ENCODE results near the gene CATSPERB.

The CATSPERB gene

DNA sequence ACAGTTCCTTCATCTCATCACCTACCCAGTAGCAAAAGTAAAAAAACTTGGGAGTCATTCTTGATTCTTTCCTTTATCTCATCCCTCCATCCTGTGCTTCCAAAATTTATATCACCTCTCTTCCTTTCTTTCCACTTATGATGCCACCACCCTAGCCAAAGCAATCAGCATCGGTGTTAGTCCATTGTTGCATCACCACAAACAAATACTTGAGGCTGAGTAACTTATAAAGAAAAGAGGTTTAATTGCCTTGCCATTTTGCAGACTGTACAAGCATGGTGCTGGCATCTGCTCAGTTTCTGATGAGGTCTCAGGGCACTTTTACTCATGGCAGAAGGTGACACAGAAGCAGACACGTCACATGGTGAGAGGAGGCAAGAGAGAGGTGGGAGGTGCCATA, 19.8 kb upstream of the CATSPERB start:
- no peak overlapping the region for H3K9ac ChIP-seq (ENCODE audit: low read length)
- no peaks in the 10 kb centered on the region for H3K79me2 ChIP-seq (ENCODE audit: control insufficient read depth, insufficient read depth, low read length)
- H3K36me3 ChIP-seq (ENCODE audit: control insufficient read depth, insufficient read depth, low read length): no peaks in the 10 kb centered on the region
- no CpG with 5 or more reads among the region's 2 CpGs for WGBS (ENCODE audit: extremely low coverage, insufficient coverage, low lambda C conversion rate)
- no peak overlapping the region for H2BK5ac ChIP-seq (ENCODE audit: low read length)
- no peak overlapping the region for H2AK5ac ChIP-seq (ENCODE audit: low read length)
- H3K18ac ChIP-seq (ENCODE audit: low read length): no peak overlapping the region
- H3K79me1 ChIP-seq (ENCODE audit: low read length): no peaks in the 10 kb centered on the region
- H3K4ac ChIP-seq (ENCODE audit: low read depth, low read length): no peak overlapping the region
- no peak overlapping the region for H3K27ac ChIP-seq (ENCODE audit: low read depth, low read length)
- no peak overlapping the region for H3K56ac ChIP-seq (ENCODE audit: low read length)
- no peak overlapping the region for H2BK15ac ChIP-seq (replicated peaks; ENCODE audit: low read depth)
- no peak overlapping the region for H2BK120ac ChIP-seq (ENCODE audit: low read depth, low read length)
- no peaks in the 10 kb centered on the region for H3K27me3 ChIP-seq (ENCODE audit: insufficient read depth, low read length, poor library complexity)
- no peak overlapping the region for H3K23ac ChIP-seq (ENCODE audit: low read length)
- H3K4me2 ChIP-seq (ENCODE audit: low read length): no peak overlapping the region
- H3K4me1 ChIP-seq (ENCODE audit: control insufficient read depth, low read depth, low read length): peaks cover 3% of the 10 kb centered on the region
- H3K4me3 ChIP-seq (ENCODE audit: low read length): no peak overlapping the region
- no peak overlapping the region for H4K8ac ChIP-seq (ENCODE audit: low read depth, low read length)
- H4K5ac ChIP-seq (ENCODE audit: low read length): no peak overlapping the region
- DNase-seq: no peak

DNA sequence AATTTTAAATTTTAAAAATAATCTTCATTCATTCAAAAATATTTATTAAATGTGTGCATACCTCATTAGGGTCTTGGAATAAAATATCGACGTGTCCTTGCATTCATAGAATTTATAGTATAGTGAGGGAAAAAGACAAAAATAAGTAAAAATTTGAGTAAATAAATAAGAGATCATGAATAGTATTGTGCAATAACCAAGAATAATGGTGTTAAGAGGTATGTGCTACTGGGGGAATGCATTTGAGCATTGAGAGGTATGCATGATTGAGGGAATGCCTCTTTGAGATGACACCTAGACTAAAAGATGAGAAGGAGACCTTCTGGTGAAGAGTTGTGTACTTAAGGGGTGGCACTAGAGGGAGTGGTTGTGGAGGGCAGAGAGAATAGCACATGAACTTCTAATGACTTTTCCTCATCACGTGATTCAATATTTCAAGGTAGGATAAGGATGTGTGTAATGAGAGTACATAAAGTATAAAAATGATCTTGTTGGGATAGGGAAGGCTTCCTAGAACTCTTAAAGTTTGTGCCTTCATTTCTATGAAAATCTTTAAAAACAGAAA, 18.8 kb upstream of the CATSPERB start:
- no peak overlapping the region for H4K5ac ChIP-seq (ENCODE audit: low read length)
- no peak overlapping the region for H2AK5ac ChIP-seq (ENCODE audit: low read length)
- H3K4me2 ChIP-seq (ENCODE audit: low read length): no peak overlapping the region
- no peak overlapping the region for H3K4ac ChIP-seq (ENCODE audit: low read depth, low read length)
- no peak overlapping the region for H3K27ac ChIP-seq (ENCODE audit: low read depth, low read length)
- H3K79me2 ChIP-seq (ENCODE audit: control insufficient read depth, insufficient read depth, low read length): no peaks in the 10 kb centered on the region
- 100% methylated on average over 2 of the region's 3 CpGs for WGBS (ENCODE audit: extremely low coverage, insufficient coverage, low lambda C conversion rate)
- H2BK5ac ChIP-seq (ENCODE audit: low read length): no peak overlapping the region
- H3K18ac ChIP-seq (ENCODE audit: low read length): no peak overlapping the region
- no peak for DNase-seq
- no peak overlapping the region for H3K9ac ChIP-seq (ENCODE audit: low read length)
- no peak overlapping the region for H2BK120ac ChIP-seq (ENCODE audit: low read depth, low read length)
- peaks cover 3% of the 10 kb centered on the region for H3K4me1 ChIP-seq (ENCODE audit: control insufficient read depth, low read depth, low read length)
- no peak overlapping the region for H4K8ac ChIP-seq (ENCODE audit: low read depth, low read length)
- no peak overlapping the region for H3K23ac ChIP-seq (ENCODE audit: low read length)
- no peaks in the 10 kb centered on the region for H3K27me3 ChIP-seq (ENCODE audit: insufficient read depth, low read length, poor library complexity)
- no peaks in the 10 kb centered on the region for H3K36me3 ChIP-seq (ENCODE audit: control insufficient read depth, insufficient read depth, low read length)
- no peak overlapping the region for H3K56ac ChIP-seq (ENCODE audit: low read length)
- no peaks in the 10 kb centered on the region for H3K79me1 ChIP-seq (ENCODE audit: low read length)
- no peak overlapping the region for H2BK15ac ChIP-seq (replicated peaks; ENCODE audit: low read depth)
- H3K4me3 ChIP-seq (ENCODE audit: low read length): no peak overlapping the region

GRCh38 chr14:91749868-91750267, 18.0 kb upstream of the CATSPERB start:
- Histone ChIP-seq H3K9ac (ENCODE audit: low read length) (no peak overlapping the region), H3K4me2 (ENCODE audit: low read length) (no peak overlapping the region), H3K36me3 (ENCODE audit: control insufficient read depth, insufficient read depth, low read length) (no peaks in the 10 kb centered on the region), H4K8ac (ENCODE audit: low read depth, low read length) (no peak overlapping the region), H3K79me1 (ENCODE audit: low read length) (no peaks in the 10 kb centered on the region), H2BK120ac (ENCODE audit: low read depth, low read length) (no peak overlapping the region), H3K27me3 (ENCODE audit: insufficient read depth, low read length, poor library complexity) (no peaks in the 10 kb centered on the region), H2BK5ac (ENCODE audit: low read length) (no peak overlapping the region), H3K79me2 (ENCODE audit: control insufficient read depth, insufficient read depth, low read length) (no peaks in the 10 kb centered on the region), H4K5ac (ENCODE audit: low read length) (no peak overlapping the region), H3K4ac (ENCODE audit: low read depth, low read length) (no peak overlapping the region), H3K23ac (ENCODE audit: low read length) (no peak overlapping the region), H3K4me3 (ENCODE audit: low read length) (no peak overlapping the region), H2AK5ac (ENCODE audit: low read length) (no peak overlapping the region), H3K27ac (ENCODE audit: low read depth, low read length) (no peak overlapping the region), H3K4me1 (ENCODE audit: control insufficient read depth, low read depth, low read length) (peaks cover 3% of the 10 kb centered on the region), H2BK15ac (replicated peaks; ENCODE audit: low read depth) (no peak overlapping the region), H3K18ac (ENCODE audit: low read length) (no peak overlapping the region), H3K56ac (ENCODE audit: low read length) (no peak overlapping the region)
- no peak for DNase-seq
- WGBS (ENCODE audit: extremely low coverage, insufficient coverage, low lambda C conversion rate): no CpG with 5 or more reads among the region's 2 CpGs

DNA sequence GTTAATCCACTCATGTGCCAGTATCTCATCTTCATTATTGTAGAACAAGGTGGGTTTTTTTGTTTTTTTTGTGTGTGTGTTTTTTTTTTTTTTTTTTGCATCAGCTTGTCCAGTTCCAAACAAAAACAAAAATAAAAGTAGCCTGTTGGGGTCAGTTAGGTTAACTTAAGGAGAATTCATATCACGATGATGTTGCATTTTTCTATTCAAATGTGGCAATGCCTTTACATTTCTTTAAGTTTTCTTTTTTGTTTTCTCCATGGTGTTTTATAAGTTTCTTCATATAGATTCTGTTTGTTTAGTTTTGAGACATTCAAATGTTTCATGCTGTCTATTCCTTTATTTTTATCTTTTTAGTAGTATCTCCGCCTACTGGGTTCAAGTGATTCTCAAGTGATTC, 16.2 kb upstream of the CATSPERB start:
- Histone ChIP-seq H3K4me1 (ENCODE audit: control insufficient read depth, low read depth, low read length) (no peaks in the 10 kb centered on the region), H4K8ac (ENCODE audit: low read depth, low read length) (no peak overlapping the region), H2BK5ac (ENCODE audit: low read length) (no peak overlapping the region), H3K23ac (ENCODE audit: low read length) (no peak overlapping the region), H4K5ac (ENCODE audit: low read length) (no peak overlapping the region), H3K4ac (ENCODE audit: low read depth, low read length) (no peak overlapping the region), H3K56ac (ENCODE audit: low read length) (no peak overlapping the region), H3K79me2 (ENCODE audit: control insufficient read depth, insufficient read depth, low read length) (no peaks in the 10 kb centered on the region), H2BK15ac (replicated peaks; ENCODE audit: low read depth) (no peak overlapping the region), H2AK5ac (ENCODE audit: low read length) (no peak overlapping the region), H3K9ac (ENCODE audit: low read length) (no peak overlapping the region), H3K36me3 (ENCODE audit: control insufficient read depth, insufficient read depth, low read length) (no peaks in the 10 kb centered on the region), H3K27me3 (ENCODE audit: insufficient read depth, low read length, poor library complexity) (no peaks in the 10 kb centered on the region), H3K27ac (ENCODE audit: low read depth, low read length) (no peak overlapping the region), H2BK120ac (ENCODE audit: low read depth, low read length) (no peak overlapping the region), H3K79me1 (ENCODE audit: low read length) (no peaks in the 10 kb centered on the region), H3K4me2 (ENCODE audit: low read length) (no peak overlapping the region), H3K4me3 (ENCODE audit: low read length) (no peak overlapping the region), H3K18ac (ENCODE audit: low read length) (no peak overlapping the region)
- no CpG with 5 or more reads among the region's 2 CpGs for WGBS (ENCODE audit: extremely low coverage, insufficient coverage, low lambda C conversion rate)
- no peak for DNase-seq

DNA sequence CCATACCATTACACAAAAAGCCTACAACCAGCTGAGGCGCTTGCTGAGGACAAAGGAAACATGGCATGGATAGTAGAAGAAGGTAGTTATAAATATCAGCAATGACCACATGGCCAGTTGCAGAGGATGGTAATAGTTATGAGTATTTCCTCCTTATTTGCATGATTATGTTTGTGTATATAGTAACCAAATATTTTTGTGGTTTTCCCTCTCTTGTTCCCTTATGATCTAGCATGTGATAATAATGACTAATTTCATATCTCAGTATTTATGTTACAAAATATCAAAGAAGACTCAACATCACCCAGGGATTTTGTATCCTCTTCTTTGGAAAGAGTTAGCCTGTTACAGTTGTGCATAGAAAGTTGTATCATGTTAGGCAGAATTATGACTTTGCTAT, 13.5 kb upstream of the CATSPERB start:
- H3K27me3 ChIP-seq (ENCODE audit: insufficient read depth, low read length, poor library complexity): no peaks in the 10 kb centered on the region
- H4K8ac ChIP-seq (ENCODE audit: low read depth, low read length): no peak overlapping the region
- WGBS (ENCODE audit: extremely low coverage, insufficient coverage, low lambda C conversion rate): no CpG with 5 or more reads among the region's 1 CpG
- no peak overlapping the region for H3K27ac ChIP-seq (ENCODE audit: low read depth, low read length)
- H3K4me1 ChIP-seq (ENCODE audit: control insufficient read depth, low read depth, low read length): no peaks in the 10 kb centered on the region
- DNase-seq: no peak
- no peak overlapping the region for H2BK5ac ChIP-seq (ENCODE audit: low read length)
- H3K4me3 ChIP-seq (ENCODE audit: low read length): no peak overlapping the region
- H3K9ac ChIP-seq (ENCODE audit: low read length): no peak overlapping the region
- no peaks in the 10 kb centered on the region for H3K36me3 ChIP-seq (ENCODE audit: control insufficient read depth, insufficient read depth, low read length)
- no peak overlapping the region for H2BK15ac ChIP-seq (replicated peaks; ENCODE audit: low read depth)
- no peak overlapping the region for H3K18ac ChIP-seq (ENCODE audit: low read length)
- H2BK120ac ChIP-seq (ENCODE audit: low read depth, low read length): no peak overlapping the region
- no peak overlapping the region for H3K23ac ChIP-seq (ENCODE audit: low read length)
- H4K5ac ChIP-seq (ENCODE audit: low read length): no peak overlapping the region
- H2AK5ac ChIP-seq (ENCODE audit: low read length): no peak overlapping the region
- H3K79me1 ChIP-seq (ENCODE audit: low read length): no peaks in the 10 kb centered on the region
- H3K4ac ChIP-seq (ENCODE audit: low read depth, low read length): no peak overlapping the region
- H3K4me2 ChIP-seq (ENCODE audit: low read length): no peak overlapping the region
- H3K79me2 ChIP-seq (ENCODE audit: control insufficient read depth, insufficient read depth, low read length): no peaks in the 10 kb centered on the region
- H3K56ac ChIP-seq (ENCODE audit: low read length): no peak overlapping the region

DNA sequence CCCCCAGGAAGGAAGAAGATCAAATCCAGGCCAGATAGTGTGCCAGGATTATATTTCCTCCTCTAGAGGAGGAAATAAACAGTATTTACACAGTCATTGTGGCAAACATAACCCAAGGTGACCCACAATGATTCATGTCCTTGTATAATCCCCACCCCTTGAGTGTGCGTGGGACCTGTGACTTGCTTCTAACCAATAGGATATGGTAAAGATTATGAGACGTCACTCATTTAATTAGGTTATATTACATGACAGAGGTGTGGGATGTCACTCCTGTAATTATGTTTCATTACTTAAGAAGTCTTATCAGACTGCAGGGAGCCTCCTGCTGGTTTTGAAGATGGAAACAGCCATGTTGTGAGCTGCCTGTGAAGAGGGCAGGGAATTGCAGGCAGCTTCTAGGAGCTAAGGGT, 12.2 kb upstream of the CATSPERB start:
- no peak overlapping the region for H2AK5ac ChIP-seq (ENCODE audit: low read length)
- no peaks in the 10 kb centered on the region for H3K79me1 ChIP-seq (ENCODE audit: low read length)
- no CpG with 5 or more reads among the region's 2 CpGs for WGBS (ENCODE audit: extremely low coverage, insufficient coverage, low lambda C conversion rate)

More for the DNA sequence above, 12.2 kb upstream of the CATSPERB start:
- no peak overlapping the region for H2BK5ac ChIP-seq (ENCODE audit: low read length)
- no peak overlapping the region for H3K9ac ChIP-seq (ENCODE audit: low read length)
- no peak overlapping the region for H4K8ac ChIP-seq (ENCODE audit: low read depth, low read length)
- no peak overlapping the region for H3K27ac ChIP-seq (ENCODE audit: low read depth, low read length)
- H2BK15ac ChIP-seq (replicated peaks; ENCODE audit: low read depth): no peak overlapping the region
- H3K4me1 ChIP-seq (ENCODE audit: control insufficient read depth, low read depth, low read length): no peaks in the 10 kb centered on the region
- H3K4me3 ChIP-seq (ENCODE audit: low read length): no peak overlapping the region
- no peak overlapping the region for H3K23ac ChIP-seq (ENCODE audit: low read length)
- no peak overlapping the region for H3K56ac ChIP-seq (ENCODE audit: low read length)
- no peaks in the 10 kb centered on the region for H3K36me3 ChIP-seq (ENCODE audit: control insufficient read depth, insufficient read depth, low read length)
- H3K18ac ChIP-seq (ENCODE audit: low read length): no peak overlapping the region
- H3K4ac ChIP-seq (ENCODE audit: low read depth, low read length): no peak overlapping the region
- no peak overlapping the region for H3K4me2 ChIP-seq (ENCODE audit: low read length)
- no peak overlapping the region for H2BK120ac ChIP-seq (ENCODE audit: low read depth, low read length)
- no peaks in the 10 kb centered on the region for H3K27me3 ChIP-seq (ENCODE audit: insufficient read depth, low read length, poor library complexity)
- peak; percentile 38 for DNase-seq
- H3K79me2 ChIP-seq (ENCODE audit: control insufficient read depth, insufficient read depth, low read length): no peaks in the 10 kb centered on the region
- H4K5ac ChIP-seq (ENCODE audit: low read length): no peak overlapping the region
